HepG2 (cell line): ENCODE data around the gene TCF19. TPM values are rescaled to one million over a fixed set of nuclear protein-coding genes. Genes with fewer than 3 reads are reported as not detected.
A peak's percentile ranks its signal among the peaks of the same experiment; 100 is the strongest.

Source experiments
- ARID3A ChIP-seq: IDR thresholded peaks from 2 replicates; pipeline ENCODE4 v1.6.1; 2012; ENCODE audit warnings: low read depth, low read length, improper control_type of control experiment
- ATF4 ChIP-seq, 2 experiments: fragments of 450-650 bp in 1 of 2; sonication (generic) in 1 of 2; formaldehyde crosslinking; IDR thresholded peaks; 2 replicates each; pipeline versions ENCODE4 v1.5.0 to v1.8.0; 2020 to 2022; ENCODE audit warnings: mild to moderate bottlenecking in 1 of 2, missing genetic modification reagents in 1 of 2
- CENPT ChIP-seq: sonication (generic); formaldehyde crosslinking; IDR thresholded peaks from 2 replicates; pipeline ENCODE4 v1.8.0; 2022; ENCODE audit warnings: low read depth, mild to moderate bottlenecking, moderate library complexity, missing genetic modification reagents
- E2F2 ChIP-seq: sonication (generic); formaldehyde crosslinking; IDR thresholded peaks from 2 replicates; pipeline ENCODE4 v1.4.0; 2020; ENCODE audit warnings: missing genetic modification reagents, borderline replicate concordance
- ERF ChIP-seq: IDR thresholded peaks from 2 replicates; pipeline ENCODE4 v1.6.1; 2018; ENCODE audit warnings: missing biosample characterization, missing genetic modification reagents
- GABPB1 ChIP-seq: IDR thresholded peaks from 2 replicates; pipeline ENCODE4 v1.6.1; 2016; ENCODE audit warnings: mild to moderate bottlenecking, missing genetic modification reagents, moderate library complexity, missing compliant biosample characterization
- GMEB2 ChIP-seq: IDR thresholded peaks from 2 replicates; pipeline ENCODE4 v1.6.1; 2016; ENCODE audit warnings: missing biosample characterization, missing genetic modification reagents, low read depth
- GZF1 ChIP-seq: sonication (generic); formaldehyde crosslinking; IDR thresholded peaks from 2 replicates; pipeline ENCODE4 v1.5.1; 2020; ENCODE audit warnings: mild to moderate bottlenecking, missing genetic modification reagents
- HDAC2 ChIP-seq: sonication (generic); formaldehyde crosslinking; IDR thresholded peaks from 2 replicates; pipeline ENCODE4 v1.4.0; 2020; ENCODE audit warnings: missing genetic modification reagents
- HMG20B ChIP-seq: conservative IDR thresholded peaks from 2 replicates; pipeline ENCODE4 v1.6.1; 2016; ENCODE audit warnings: missing genetic modification reagents, missing compliant biosample characterization
- IKZF4 ChIP-seq: sonication (generic); formaldehyde crosslinking; IDR thresholded peaks from 2 replicates; pipeline ENCODE4 v1.5.1; 2020; ENCODE audit warnings: borderline replicate concordance, mild to moderate bottlenecking, low read depth, missing genetic modification reagents; ENCODE audit errors: not compliant biosample characterization
- KLF16 ChIP-seq, 2 experiments: sonication (generic) in 1 of 2; formaldehyde crosslinking in 1 of 2; IDR thresholded peaks; 2 replicates each; pipeline versions ENCODE4 v1.6.1 to v1.8.0; 2016 to 2023; ENCODE audit warnings: missing genetic modification reagents in 2 of 2, missing compliant biosample characterization in 1 of 2
- MXI1 ChIP-seq: IDR thresholded peaks from 3 replicates; pipeline ENCODE4 v1.6.1; 2012; ENCODE audit warnings: low read depth, low read length, inconsistent platforms, borderline replicate concordance
- PLSCR1 ChIP-seq: sonication (generic); formaldehyde crosslinking; IDR thresholded peaks from 2 replicates; pipeline ENCODE4 v1.5.0; 2020; ENCODE audit warnings: missing genetic modification reagents, mild to moderate bottlenecking, borderline replicate concordance
- RBAK ChIP-seq: sonication (generic); formaldehyde crosslinking; IDR thresholded peaks from 2 replicates; pipeline ENCODE4 v1.5.1; 2020; ENCODE audit warnings: mild to moderate bottlenecking, missing genetic modification reagents
- RFX5 ChIP-seq: IDR thresholded peaks from 2 replicates; pipeline ENCODE4 v1.6.1; 2011; ENCODE audit warnings: low read depth, low read length, improper control_type of control experiment
- ZNF121 ChIP-seq: sonication (generic); formaldehyde crosslinking; IDR thresholded peaks from 2 replicates; pipeline ENCODE4 v1.5.0; 2020; ENCODE audit warnings: mild to moderate bottlenecking, missing genetic modification reagents
- ZNF629 ChIP-seq: sonication (generic); formaldehyde crosslinking; conservative IDR thresholded peaks from 2 replicates; pipeline ENCODE4 v1.5.0; 2020; ENCODE audit warnings: missing genetic modification reagents
- ZNF670 ChIP-seq: sonication (generic); formaldehyde crosslinking; IDR thresholded peaks from 2 replicates; pipeline ENCODE4 v1.8.0; 2022; ENCODE audit warnings: mild to moderate bottlenecking, missing genetic modification reagents, borderline replicate concordance
- ZNF740 ChIP-seq: sonication (generic); formaldehyde crosslinking; IDR thresholded peaks from 2 replicates; pipeline ENCODE4 v1.4.0; 2020; ENCODE audit warnings: missing genetic modification reagents
- ZSCAN12 ChIP-seq: sonication (generic); formaldehyde crosslinking; IDR thresholded peaks from 2 replicates; pipeline ENCODE4 v1.9.0; 2021; ENCODE audit warnings: mild to moderate bottlenecking, missing genetic modification reagents
- ZSCAN25 ChIP-seq: sonication (generic); formaldehyde crosslinking; IDR thresholded peaks from 2 replicates; pipeline ENCODE4 v1.8.0; 2022; ENCODE audit warnings: mild to moderate bottlenecking, missing genetic modification reagents
- polyA plus RNA-seq, 8 experiments: library from polyadenylated mRNA; depleted of rRNA in 3 of 8; stranded (reverse) in 7 of 8; unstranded in 1 of 8; fragments of >200 nt; fragmentation: Illumina TruSeq in 4 of 8; extraction: Trizol in 4 of 8; gene quantifications; 2 replicates each; pipeline versions ENCODE4 v1.2.1 to v1.2.3, GENCODE V29; 2011 to 2016; ENCODE audit warnings: low read depth in 4 of 8, missing spikeins in 1 of 8, mixed read lengths in 1 of 8; ENCODE audit not compliant: insufficient read depth in 1 of 8
- total RNA-seq, 5 experiments: library from RNA; depleted of rRNA; stranded (reverse); fragments of >200 nt; fragmentation: Illumina TruSeq; extraction: Trizol; gene quantifications; 2 replicates each; pipeline ENCODE4 v1.2.3, GENCODE V29; 2016; ENCODE audit warnings: low read depth in 1 of 5

The TCF19 gene
- total and polyA plus RNA-seq, 2 of the 13 experiments (the other 11 are each of a cell fraction or from before 2014, with no cell fraction given), result 4.9 to 22.2 TPM

GRCh38 chr6:31158863-31159855 is 770 bp downstream of the TCF19 start (continued):
- TF ChIP-seq ZNF670 (CRISPR knock-in tag) (no peak), CENPT (CRISPR knock-in tag) (peak; percentile 62; the same call in 1 of the 2 replicates), KLF16 (CRISPR knock-in tag; IDR thresholded peaks at IDR 0.05) (0 out of 4 replicates have a peak, but pooled peaks of 1 of the 2 experiments have one; percentile 22), ATF4 (CRISPR knock-in tag; IDR thresholded peaks at IDR 0.05) (no peak), ZSCAN12 (CRISPR knock-in tag) (no peak), ARID3A (no peak), PLSCR1 (CRISPR knock-in tag) (no peak), ZNF740 (CRISPR knock-in tag) (peak; percentile 83; the same call in 1 of the 2 replicates), HMG20B (CRISPR knock-in tag) (no peak), RBAK (no peak), ZNF629 (CRISPR knock-in tag) (0 out of 2 replicates have a peak, but pooled peaks have one; percentile 21), ERF (CRISPR knock-in tag) (no peak), E2F2 (no peak), GMEB2 (CRISPR knock-in tag) (no peak), ZNF121 (CRISPR knock-in tag) (no peak), IKZF4 (no peak), ZSCAN25 (CRISPR knock-in tag) (no peak), HDAC2 (CRISPR knock-in tag) (peak; percentile 29; the same call in 1 of the 2 replicates), MXI1 (no peak), GZF1 (no peak), GABPB1 (no peak; the same call in 1 of the 2 replicates), RFX5 (no peak)
